K562 (cell line): Measurements from ENCODE around the gene GRAMD2B. TPM values are rescaled to one million over a fixed set of nuclear protein-coding genes. Genes with fewer than 3 reads are reported as not detected.
A peak's percentile ranks its signal among the peaks of the same experiment; 100 is the strongest.

ENCODE experiments used
- ATAC-seq: fragments of 200-7000 bp; cut with Tn5 transposase; 3 replicates; pipeline ENCODE4 v1.9.1; 2020; ENCODE audit warnings: moderate library complexity
- BruUV-seq: library from RNA; stranded (reverse); fragments of 400-500 nt; replicated peaks from 2 replicates; lab custom pipeline; 2021; lab: Mats Ljungman, UMichigan
- CTCF ChIA-PET: fragments of 300-600 bp; formaldehyde crosslinking; extraction: SDS; loops from one replicate; lab custom pipeline; 2021; ENCODE audit warnings: low intra/inter-chr PET ratio; lab: Yijun Ruan, JAX
- POLR2A ChIA-PET: fragments of 300-600, 350-650 bp; sonication (Branson Sonifier 250); formaldehyde crosslinking; extraction: SDS; loops from one replicate; lab custom pipeline; 2021; ENCODE audit warnings: antibody characterized with exemption, inconsistent platforms; lab: Yijun Ruan, JAX
- DNase-seq, 4 experiments: peaks; one replicate each; pipeline versions ENCODE4 v3.0.0 to v3.0.0-alpha.2; 2011 to 2018; ENCODE audit warnings: low spot score in 3 of 4, mixed read lengths in 3 of 4; ENCODE audit errors: extremely low read depth in 1 of 4
- FAIRE-seq: peaks from 2 replicates; lab custom pipeline; 2011; peaks lifted over from hg19 to GRCh38; lab: Jason Lieb, UNC
- H2AFZ ChIP-seq: 2 replicates; pipeline ENCODE4 v1.6.0; 2011; ENCODE audit warnings: low read depth, low read length, control low read depth, inconsistent platforms
- H3K27ac ChIP-seq: fragments of 200-600 bp; 3 replicates; pipeline ENCODE4 v1.8.0; 2011; ENCODE audit warnings: low read depth, mild to moderate bottlenecking, control low read depth, inconsistent platforms, low read length, moderate library complexity, mixed read lengths; ENCODE audit errors: extremely low read depth
- H3K27me3 ChIP-seq, 2 experiments: fragments of 300-600 bp in 1 of 2; 2 replicates in 1 of 2; 3 replicates in 1 of 2; pipeline versions ENCODE4 v1.6.0 to v1.8.0; 2011; ENCODE audit warnings: inconsistent platforms in 2 of 2, low read length in 2 of 2, mild to moderate bottlenecking in 1 of 2, mixed read lengths in 1 of 2, moderate library complexity in 1 of 2; ENCODE audit not compliant: control insufficient read depth in 2 of 2, insufficient read depth in 2 of 2
- H3K36me3 ChIP-seq: fragments of 300-600 bp; 3 replicates; pipeline ENCODE4 v1.8.0; 2011; ENCODE audit warnings: mild to moderate bottlenecking, low read length, inconsistent platforms; ENCODE audit not compliant: control insufficient read depth, insufficient read depth
- H3K4me1 ChIP-seq, 2 experiments: fragments of 200-600 bp in 1 of 2; replicated peaks in 1 of 2; 2 replicates in 1 of 2; 3 replicates in 1 of 2; pipeline versions ENCODE4 v1.5.1 to v1.8.0; 2011; ENCODE audit warnings: inconsistent platforms in 2 of 2, low read length in 2 of 2, mild to moderate bottlenecking in 1 of 2, mixed read lengths in 1 of 2, moderate library complexity in 1 of 2; ENCODE audit not compliant: control insufficient read depth in 2 of 2, insufficient read depth in 2 of 2
- H3K4me2 ChIP-seq: 2 replicates; pipeline ENCODE4 v1.6.1; 2011; ENCODE audit warnings: low read length, control low read depth, inconsistent platforms, mixed read lengths; ENCODE audit not compliant: insufficient read depth
- H3K4me3 ChIP-seq: fragments of 200-600 bp; sonication (generic), shearing (Covaris generic); 2 replicates; pipeline ENCODE4 v1.5.1; 2016; ENCODE audit warnings: control low read depth, inconsistent platforms
- H3K79me2 ChIP-seq: fragments of 200-600 bp; 3 replicates; pipeline ENCODE4 v1.8.0; 2011; ENCODE audit warnings: low read length, inconsistent platforms; ENCODE audit not compliant: control insufficient read depth, insufficient read depth
- H3K9ac ChIP-seq, 2 experiments: 2 replicates each; pipeline versions ENCODE4 v1.6.0 to v1.6.1; 2011; ENCODE audit warnings: low read depth in 2 of 2, low read length in 2 of 2, control low read depth in 1 of 2, inconsistent platforms in 1 of 2, mild to moderate bottlenecking in 1 of 2, mixed read lengths in 1 of 2; ENCODE audit not compliant: insufficient read depth in 1 of 2
- H3K9me1 ChIP-seq: one replicate; pipeline ENCODE4 v1.6.0; 2011; ENCODE audit warnings: inconsistent platforms, mild to moderate bottlenecking, low read length, moderate library complexity; ENCODE audit not compliant: control insufficient read depth, insufficient read depth
- H3K9me3 ChIP-seq: replicated peaks from 2 replicates; pipeline ENCODE4 v1.5.1; 2011; ENCODE audit warnings: low read depth, low read length, inconsistent platforms; ENCODE audit not compliant: control insufficient read depth, insufficient read depth
- H4K20me1 ChIP-seq: replicated peaks from 2 replicates; pipeline ENCODE4 v1.6.1; 2011; ENCODE audit warnings: low read length, inconsistent platforms, mixed read lengths; ENCODE audit not compliant: control insufficient read depth, insufficient read depth
- JUNB ChIP-seq: fragments of 450-650 bp; formaldehyde crosslinking; conservative IDR thresholded peaks from 2 replicates; pipeline ENCODE4 v1.4.0; 2020; ENCODE audit warnings: mild to moderate bottlenecking
- NFRKB ChIP-seq: fragments of 450-650 bp; IDR thresholded peaks from 2 replicates; pipeline ENCODE4 v1.6.1; 2016; ENCODE audit warnings: low read depth
- THRB ChIP-seq: fragments of 450-650 bp; formaldehyde crosslinking; conservative IDR thresholded peaks from 2 replicates; pipeline ENCODE4 v1.4.0; 2022; ENCODE audit warnings: mild to moderate bottlenecking, missing genetic modification characterization
- ZNF121 ChIP-seq: sonication (generic); formaldehyde crosslinking; conservative IDR thresholded peaks from 2 replicates; pipeline ENCODE4 v1.8.0; 2022; ENCODE audit warnings: missing genetic modification reagents
- ZNF217 ChIP-seq: sonication (generic); formaldehyde crosslinking; IDR thresholded peaks from 2 replicates; pipeline ENCODE4 v1.8.0; 2022; ENCODE audit warnings: mild to moderate bottlenecking, missing genetic modification reagents
- ZNF586 ChIP-seq: fragments of 450-650 bp; formaldehyde crosslinking; conservative IDR thresholded peaks from 2 replicates; pipeline ENCODE4 v1.4.0; 2020; ENCODE audit warnings: mild to moderate bottlenecking, moderate library complexity
- ZZZ3 ChIP-seq: fragments of 450-650 bp; IDR thresholded peaks from 2 replicates; pipeline ENCODE4 v1.6.1; 2016; ENCODE audit warnings: antibody characterized with exemption, mild to moderate bottlenecking, moderate library complexity
- WGBS: fragments of 100-300 bp; shearing (Covaris generic); methylation state at CpG from one replicate; pipeline ENCODE4 v1.1.6; 2016; ENCODE audit warnings: low coverage, mixed read lengths; ENCODE audit not compliant: insufficient coverage; ENCODE audit errors: missing lambda C conversion rate; 5-methylcytosine and 5-hydroxymethylcytosine counted together
- in situ Hi-C: fragments of 300-500 bp; cut with MboI; formaldehyde crosslinking; loops from 4 replicates; pipeline ENCODE4 v1.15.0; 2018; ENCODE audit warnings: inconsistent platforms, mixed read lengths
- intact Hi-C: fragments of 100-400 bp; cut with micrococcal nuclease; formaldehyde crosslinking; loops from 2 replicates; pipeline ENCODE4 v1.14.2; 2022
- polyA plus RNA-seq, 8 experiments: library from polyadenylated mRNA; depleted of rRNA in 4 of 8; stranded (reverse) in 5 of 8; unstranded in 3 of 8; fragments of >200 nt; fragmentation: Nextera tagmentation in 2 of 8; fragmentation: Illumina TruSeq in 1 of 8; extraction: Ambion mirVana in 2 of 8; extraction: Trizol in 1 of 8; gene quantifications; 2 replicates each; pipeline versions ENCODE4 v1.2.1 to v1.2.3, GENCODE V29; 2011 to 2014; ENCODE audit warnings: inconsistent platforms in 1 of 8, missing spikeins in 1 of 8
- total RNA-seq, 7 experiments: library from RNA; depleted of rRNA in 6 of 7; stranded (reverse); fragments of >200 nt in 6 of 7; fragmentation: Illumina TruSeq in 2 of 7; extraction: Trizol in 2 of 7; gene quantifications; 2 replicates each; pipeline versions ENCODE4 v1.2.1 to v1.2.3, GENCODE V29; 2011 to 2021; ENCODE audit warnings: low replicate concordance in 1 of 7
- TF ChIP-seq, protein P1 (sequence below), 2 experiments: fragments of 150-350 bp in 1 of 2; IDR thresholded peaks; 2 replicates each; pipeline ENCODE4 v1.6.1; 2012 to 2016; ENCODE audit warnings: low read depth in 2 of 2, low read length in 2 of 2, mild to moderate bottlenecking in 1 of 2, moderate library complexity in 1 of 2

Gene GRAMD2B
- total and polyA plus RNA-seq, 9 of the 15 experiments (the other 6 are each of a cell fraction or from before 2014, with no cell fraction given) = 0.32 to 4.2 (median 1.4) TPM

DNA sequence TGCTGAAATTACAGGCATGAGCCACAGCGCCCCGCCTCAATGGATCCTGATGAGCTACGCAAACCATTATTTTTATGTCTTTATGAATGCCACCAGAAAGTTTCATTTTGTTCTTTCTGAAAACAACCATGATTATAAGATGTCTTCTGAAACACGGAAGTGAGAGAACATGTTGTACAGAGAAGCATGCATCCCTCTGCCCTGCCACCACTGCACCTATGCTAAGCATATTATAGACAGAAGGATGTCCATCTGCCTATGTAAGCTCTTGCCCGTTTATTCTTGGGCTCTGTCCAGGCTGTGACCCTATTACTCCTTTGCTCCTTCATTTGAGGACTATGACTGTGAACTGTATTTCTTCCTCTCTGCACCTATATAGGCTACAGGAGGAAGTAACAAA lies 74.3 kb downstream of the GRAMD2B start:
- no peaks in the 10 kb centered on the region for H3K36me3 ChIP-seq
- H3K27me3 ChIP-seq = no peaks in the 10 kb centered on the region
- no peaks in the 10 kb centered on the region for H3K9me1 ChIP-seq
- FAIRE-seq = no peak
- H4K20me1 ChIP-seq = no peaks in the 10 kb centered on the region
- intact Hi-C loops = no loop called here
- TF ChIP-seq ZNF121 (CRISPR knock-in tag) (no peak), ZNF217 (CRISPR knock-in tag) (no peak), ZNF586 (CRISPR knock-in tag) (no peak)
- TF ChIP-seq, all 486 proteins: peak for 0
- ChIA-PET POLR2A (interaction anchor here (1.0 kb wide), 1 partner anchor 15 kb away, joined by 3 read pairs; no protein-coding TSS in a partner anchor), CTCF (interaction anchor here (0.9 kb wide), 1 partner anchor 41 kb away, joined by 3 read pairs; no protein-coding TSS in a partner anchor)
- Histone ChIP-seq H3K4me1 (no peaks in the 10 kb centered on the region; a peak in 2 of 5 replicates), H3K4me3 (no peak overlapping the region), H3K27ac (no peak overlapping the region), H3K4me2 (no peak overlapping the region), H3K79me2 (no peaks in the 10 kb centered on the region), H3K9ac (no peak overlapping the region), H2AFZ (peak overlapping the region; percentile 37), H3K9me3 (no peaks in the 10 kb centered on the region)
- in situ Hi-C loops = no loop called here
- DNase-seq (no peak), ATAC-seq (no peak)
- WGBS = 54% methylated on average over 5 of the region's 5 CpGs
- BruUV-seq = no TSS peak

DNA sequence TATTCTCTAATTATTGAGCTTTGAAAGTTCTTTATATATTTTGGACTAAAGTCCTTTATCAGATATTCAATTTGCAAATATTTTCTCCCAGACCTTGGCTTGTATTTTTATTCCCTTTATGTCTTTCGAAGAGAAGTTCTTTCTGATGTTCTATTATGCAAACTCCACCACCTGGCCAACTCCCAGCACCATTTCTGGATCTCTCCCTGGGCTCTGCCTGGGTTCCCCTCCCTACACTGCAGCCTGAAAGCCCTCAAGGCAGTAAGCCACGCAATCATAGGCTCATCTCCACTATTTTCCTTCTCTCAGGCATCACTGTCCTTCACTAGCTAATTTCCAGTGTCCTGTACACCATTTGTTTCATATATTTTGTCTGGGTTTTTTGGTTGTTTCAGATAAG lies 76.1 kb downstream of the GRAMD2B start:
- no peak for FAIRE-seq
- Histone ChIP-seq H3K9me1 (no peaks in the 10 kb centered on the region), H3K4me3 (no peak overlapping the region), H3K36me3 (no peaks in the 10 kb centered on the region), H3K27me3 (no peaks in the 10 kb centered on the region), H3K27ac (no peak overlapping the region), H3K4me2 (no peak overlapping the region), H3K9me3 (no peaks in the 10 kb centered on the region), H4K20me1 (no peaks in the 10 kb centered on the region), H3K4me1 (peaks cover 0 to 7% of the 10 kb centered on the region in 2 experiments; a peak in 4 of 5 replicates), H2AFZ (no peak overlapping the region), H3K79me2 (no peaks in the 10 kb centered on the region), H3K9ac (no peak overlapping the region)
- POLR2A ChIA-PET = interaction anchor here (0.6 to 2.0 kb wide), 2 partner anchors 13 to 155 kb away, joined by 3 to 8 read pairs; no protein-coding TSS in a partner anchor
- in situ Hi-C loops (no loop called here), intact Hi-C loops (no loop called here)
- CTCF ChIA-PET = no interaction called here
- DNase-seq = no peak
- no TSS peak for BruUV-seq
- ATAC-seq = no peak
- WGBS = 13% methylated on average over 2 of the region's 2 CpGs
- TF ChIP-seq, protein P1, sequence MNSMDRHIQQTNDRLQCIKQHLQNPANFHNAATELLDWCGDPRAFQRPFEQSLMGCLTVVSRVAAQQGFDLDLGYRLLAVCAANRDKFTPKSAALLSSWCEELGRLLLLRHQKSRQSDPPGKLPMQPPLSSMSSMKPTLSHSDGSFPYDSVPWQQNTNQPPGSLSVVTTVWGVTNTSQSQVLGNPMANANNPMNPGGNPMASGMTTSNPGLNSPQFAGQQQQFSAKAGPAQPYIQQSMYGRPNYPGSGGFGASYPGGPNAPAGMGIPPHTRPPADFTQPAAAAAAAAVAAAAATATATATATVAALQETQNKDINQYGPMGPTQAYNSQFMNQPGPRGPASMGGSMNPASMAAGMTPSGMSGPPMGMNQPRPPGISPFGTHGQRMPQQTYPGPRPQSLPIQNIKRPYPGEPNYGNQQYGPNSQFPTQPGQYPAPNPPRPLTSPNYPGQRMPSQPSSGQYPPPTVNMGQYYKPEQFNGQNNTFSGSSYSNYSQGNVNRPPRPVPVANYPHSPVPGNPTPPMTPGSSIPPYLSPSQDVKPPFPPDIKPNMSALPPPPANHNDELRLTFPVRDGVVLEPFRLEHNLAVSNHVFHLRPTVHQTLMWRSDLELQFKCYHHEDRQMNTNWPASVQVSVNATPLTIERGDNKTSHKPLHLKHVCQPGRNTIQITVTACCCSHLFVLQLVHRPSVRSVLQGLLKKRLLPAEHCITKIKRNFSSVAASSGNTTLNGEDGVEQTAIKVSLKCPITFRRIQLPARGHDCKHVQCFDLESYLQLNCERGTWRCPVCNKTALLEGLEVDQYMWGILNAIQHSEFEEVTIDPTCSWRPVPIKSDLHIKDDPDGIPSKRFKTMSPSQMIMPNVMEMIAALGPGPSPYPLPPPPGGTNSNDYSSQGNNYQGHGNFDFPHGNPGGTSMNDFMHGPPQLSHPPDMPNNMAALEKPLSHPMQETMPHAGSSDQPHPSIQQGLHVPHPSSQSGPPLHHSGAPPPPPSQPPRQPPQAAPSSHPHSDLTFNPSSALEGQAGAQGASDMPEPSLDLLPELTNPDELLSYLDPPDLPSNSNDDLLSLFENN (IDR thresholded peaks at IDR 0.05; ENCODE audit: low read depth in 2 of 2, low read length in 2 of 2) = no peak
- no peak for TF ChIP-seq THRB (CRISPR knock-in tag)
- no peak for TF ChIP-seq ZZZ3
- no peak for TF ChIP-seq NFRKB
- no peak for TF ChIP-seq JUNB (CRISPR knock-in tag)
